ENCODE measurements around the gene LNP1. TPM values are rescaled to one million over a fixed set of nuclear protein-coding genes. Genes with fewer than 3 reads are reported as not detected.

The LNP1 gene
- total and polyA plus RNA-seq, 4 donors, result 1.1 to 4.7 (median 1.5) TPM

DNA sequence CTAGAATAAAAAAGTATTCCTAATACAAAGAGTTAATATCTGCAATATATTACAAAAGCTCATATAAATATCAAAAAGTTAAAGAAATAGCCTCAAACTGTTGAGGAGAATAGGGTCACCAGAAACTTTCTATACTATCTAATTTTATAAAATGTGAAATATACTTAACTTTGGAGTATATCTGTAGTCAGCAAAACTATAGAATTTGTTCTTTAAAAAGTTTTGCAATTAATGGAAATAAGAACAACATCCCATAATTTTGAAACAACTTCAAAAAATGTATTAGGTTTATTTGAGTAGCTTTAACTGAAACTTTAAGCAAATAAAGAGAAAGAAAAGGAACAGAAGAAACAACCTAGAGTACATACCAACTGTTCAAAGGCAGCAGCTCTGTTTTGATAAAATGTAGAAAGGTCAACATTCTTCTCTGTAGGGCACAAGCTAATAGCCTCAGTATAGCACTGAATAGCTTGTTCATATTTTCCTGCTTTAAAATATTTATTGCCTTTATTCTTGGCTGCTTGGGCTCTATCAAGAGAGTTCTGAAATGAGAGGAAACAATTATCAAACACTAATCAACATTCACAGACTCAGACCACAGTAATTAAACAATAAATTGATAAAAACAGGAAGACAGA, 14.8 kb upstream of the LNP1 start:
- H3K36me3 ChIP-seq (ENCODE audit: control insufficient read depth in 4 of 4, insufficient read depth in 3 of 4, low read depth in 1 of 4, low read length in 3 of 4), result peaks cover 6 to 24% (median 16%) of the 10 kb centered on the region in 4 donors
- no peak for DNase-seq (ENCODE audit: low spot score)
- H3K4me1 ChIP-seq (ENCODE audit: control insufficient read depth in 4 of 4, insufficient read depth in 4 of 4, low read length in 3 of 4), result peaks cover 5 to 22% (median 11%) of the 10 kb centered on the region in 4 donors
- H3K27ac ChIP-seq (ENCODE audit: low read depth in 1 of 2, low read length in 2 of 2), result no peak overlapping the region
- TF ChIP-seq JUND (IDR thresholded peaks at IDR 0.05), result no peak
- TF ChIP-seq FOXA1 (IDR thresholded peaks at IDR 0.05), result no peak
- TF ChIP-seq YY1 (IDR thresholded peaks at IDR 0.05), result no peak
- TF ChIP-seq, protein P1, sequence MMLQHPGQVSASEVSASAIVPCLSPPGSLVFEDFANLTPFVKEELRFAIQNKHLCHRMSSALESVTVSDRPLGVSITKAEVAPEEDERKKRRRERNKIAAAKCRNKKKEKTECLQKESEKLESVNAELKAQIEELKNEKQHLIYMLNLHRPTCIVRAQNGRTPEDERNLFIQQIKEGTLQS (IDR thresholded peaks at IDR 0.05), result no peak
- TF ChIP-seq RXRA (IDR thresholded peaks at IDR 0.05), result peak; percentile 13 to 24
- no peak for TF ChIP-seq FOXA2 (IDR thresholded peaks at IDR 0.05)
- TF ChIP-seq SP1 (IDR thresholded peaks at IDR 0.05), result peak; percentile 33
- no peak for TF ChIP-seq HNF4A (conservative IDR thresholded peaks at IDR 0.05)
- no peak for TF ChIP-seq GABPA (IDR thresholded peaks at IDR 0.05 in 1 of 2, conservative IDR thresholded peaks at IDR 0.05 in 1 of 2)
- peak; percentile 64 for TF ChIP-seq NR2F2 (IDR thresholded peaks at IDR 0.05)
- TF ChIP-seq HNF4G (IDR thresholded peaks at IDR 0.05), result no peak
- no peak overlapping the region for H3K9ac ChIP-seq (ENCODE audit: low read depth in 1 of 2, low read length in 2 of 2)
- H3K9me3 ChIP-seq (ENCODE audit: control insufficient read depth in 4 of 4, low read length in 3 of 4), result no peaks in the 10 kb centered on the region
- no peaks in the 10 kb centered on the region for H3K27me3 ChIP-seq (ENCODE audit: control insufficient read depth in 4 of 4, insufficient read depth in 4 of 4, low read length in 3 of 4)
- H3K4me3 ChIP-seq (ENCODE audit: low read depth in 1 of 3, low read length in 3 of 3), result no peak overlapping the region

GRCh38 chr3:100389025-100389424, 12.3 kb upstream of the LNP1 start:
- WGBS, result 99% methylated on average over 1 of the region's 1 CpG
- Histone ChIP-seq H3K27ac (ENCODE audit: low read depth in 1 of 2, low read length in 2 of 2) (no peak overlapping the region), H3K9ac (ENCODE audit: low read depth in 1 of 2, low read length in 2 of 2) (no peak overlapping the region), H3K9me3 (ENCODE audit: control insufficient read depth in 4 of 4, low read length in 3 of 4) (no peaks in the 10 kb centered on the region), H3K4me3 (ENCODE audit: low read depth in 1 of 3, low read length in 3 of 3) (no peak overlapping the region), H3K4me1 (ENCODE audit: control insufficient read depth in 4 of 4, insufficient read depth in 4 of 4, low read length in 3 of 4) (peaks cover 5 to 27% (median 16%) of the 10 kb centered on the region in 4 donors), H3K27me3 (ENCODE audit: control insufficient read depth in 4 of 4, insufficient read depth in 4 of 4, low read length in 3 of 4) (no peaks in the 10 kb centered on the region), H3K36me3 (ENCODE audit: control insufficient read depth in 4 of 4, insufficient read depth in 3 of 4, low read depth in 1 of 4, low read length in 3 of 4) (peaks cover 5 to 12% (median 7%) of the 10 kb centered on the region in 4 donors)
- DNase-seq (ENCODE audit: low spot score), result no peak
- no peak for TF ChIP-seq EGR1 (IDR thresholded peaks at IDR 0.05; ENCODE audit: low read depth in 2 of 2)
- TF ChIP-seq NR2F2 (IDR thresholded peaks at IDR 0.05), result no peak
- no peak for TF ChIP-seq JUND (IDR thresholded peaks at IDR 0.05)
- no peak for TF ChIP-seq RXRA (IDR thresholded peaks at IDR 0.05)
- TF ChIP-seq, protein P2, sequence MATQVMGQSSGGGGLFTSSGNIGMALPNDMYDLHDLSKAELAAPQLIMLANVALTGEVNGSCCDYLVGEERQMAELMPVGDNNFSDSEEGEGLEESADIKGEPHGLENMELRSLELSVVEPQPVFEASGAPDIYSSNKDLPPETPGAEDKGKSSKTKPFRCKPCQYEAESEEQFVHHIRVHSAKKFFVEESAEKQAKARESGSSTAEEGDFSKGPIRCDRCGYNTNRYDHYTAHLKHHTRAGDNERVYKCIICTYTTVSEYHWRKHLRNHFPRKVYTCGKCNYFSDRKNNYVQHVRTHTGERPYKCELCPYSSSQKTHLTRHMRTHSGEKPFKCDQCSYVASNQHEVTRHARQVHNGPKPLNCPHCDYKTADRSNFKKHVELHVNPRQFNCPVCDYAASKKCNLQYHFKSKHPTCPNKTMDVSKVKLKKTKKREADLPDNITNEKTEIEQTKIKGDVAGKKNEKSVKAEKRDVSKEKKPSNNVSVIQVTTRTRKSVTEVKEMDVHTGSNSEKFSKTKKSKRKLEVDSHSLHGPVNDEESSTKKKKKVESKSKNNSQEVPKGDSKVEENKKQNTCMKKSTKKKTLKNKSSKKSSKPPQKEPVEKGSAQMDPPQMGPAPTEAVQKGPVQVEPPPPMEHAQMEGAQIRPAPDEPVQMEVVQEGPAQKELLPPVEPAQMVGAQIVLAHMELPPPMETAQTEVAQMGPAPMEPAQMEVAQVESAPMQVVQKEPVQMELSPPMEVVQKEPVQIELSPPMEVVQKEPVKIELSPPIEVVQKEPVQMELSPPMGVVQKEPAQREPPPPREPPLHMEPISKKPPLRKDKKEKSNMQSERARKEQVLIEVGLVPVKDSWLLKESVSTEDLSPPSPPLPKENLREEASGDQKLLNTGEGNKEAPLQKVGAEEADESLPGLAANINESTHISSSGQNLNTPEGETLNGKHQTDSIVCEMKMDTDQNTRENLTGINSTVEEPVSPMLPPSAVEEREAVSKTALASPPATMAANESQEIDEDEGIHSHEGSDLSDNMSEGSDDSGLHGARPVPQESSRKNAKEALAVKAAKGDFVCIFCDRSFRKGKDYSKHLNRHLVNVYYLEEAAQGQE (IDR thresholded peaks at IDR 0.05), result no peak
- TF ChIP-seq, protein P3, sequence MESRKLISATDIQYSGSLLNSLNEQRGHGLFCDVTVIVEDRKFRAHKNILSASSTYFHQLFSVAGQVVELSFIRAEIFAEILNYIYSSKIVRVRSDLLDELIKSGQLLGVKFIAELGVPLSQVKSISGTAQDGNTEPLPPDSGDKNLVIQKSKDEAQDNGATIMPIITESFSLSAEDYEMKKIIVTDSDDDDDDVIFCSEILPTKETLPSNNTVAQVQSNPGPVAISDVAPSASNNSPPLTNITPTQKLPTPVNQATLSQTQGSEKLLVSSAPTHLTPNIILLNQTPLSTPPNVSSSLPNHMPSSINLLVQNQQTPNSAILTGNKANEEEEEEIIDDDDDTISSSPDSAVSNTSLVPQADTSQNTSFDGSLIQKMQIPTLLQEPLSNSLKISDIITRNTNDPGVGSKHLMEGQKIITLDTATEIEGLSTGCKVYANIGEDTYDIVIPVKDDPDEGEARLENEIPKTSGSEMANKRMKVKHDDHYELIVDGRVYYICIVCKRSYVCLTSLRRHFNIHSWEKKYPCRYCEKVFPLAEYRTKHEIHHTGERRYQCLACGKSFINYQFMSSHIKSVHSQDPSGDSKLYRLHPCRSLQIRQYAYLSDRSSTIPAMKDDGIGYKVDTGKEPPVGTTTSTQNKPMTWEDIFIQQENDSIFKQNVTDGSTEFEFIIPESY (IDR thresholded peaks at IDR 0.05), result no peak
- TF ChIP-seq, protein P1 (IDR thresholded peaks at IDR 0.05), result no peak
- TF ChIP-seq TAF1 (conservative IDR thresholded peaks at IDR 0.05), result no peak
- TF ChIP-seq FOXA1 (IDR thresholded peaks at IDR 0.05), result no peak
- TF ChIP-seq YY1 (IDR thresholded peaks at IDR 0.05), result no peak
- no peak for TF ChIP-seq HNF4A (conservative IDR thresholded peaks at IDR 0.05)
- TF ChIP-seq, protein P4, sequence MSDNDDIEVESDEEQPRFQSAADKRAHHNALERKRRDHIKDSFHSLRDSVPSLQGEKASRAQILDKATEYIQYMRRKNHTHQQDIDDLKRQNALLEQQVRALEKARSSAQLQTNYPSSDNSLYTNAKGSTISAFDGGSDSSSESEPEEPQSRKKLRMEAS (IDR thresholded peaks at IDR 0.05), result no peak
- TF ChIP-seq, protein P5, sequence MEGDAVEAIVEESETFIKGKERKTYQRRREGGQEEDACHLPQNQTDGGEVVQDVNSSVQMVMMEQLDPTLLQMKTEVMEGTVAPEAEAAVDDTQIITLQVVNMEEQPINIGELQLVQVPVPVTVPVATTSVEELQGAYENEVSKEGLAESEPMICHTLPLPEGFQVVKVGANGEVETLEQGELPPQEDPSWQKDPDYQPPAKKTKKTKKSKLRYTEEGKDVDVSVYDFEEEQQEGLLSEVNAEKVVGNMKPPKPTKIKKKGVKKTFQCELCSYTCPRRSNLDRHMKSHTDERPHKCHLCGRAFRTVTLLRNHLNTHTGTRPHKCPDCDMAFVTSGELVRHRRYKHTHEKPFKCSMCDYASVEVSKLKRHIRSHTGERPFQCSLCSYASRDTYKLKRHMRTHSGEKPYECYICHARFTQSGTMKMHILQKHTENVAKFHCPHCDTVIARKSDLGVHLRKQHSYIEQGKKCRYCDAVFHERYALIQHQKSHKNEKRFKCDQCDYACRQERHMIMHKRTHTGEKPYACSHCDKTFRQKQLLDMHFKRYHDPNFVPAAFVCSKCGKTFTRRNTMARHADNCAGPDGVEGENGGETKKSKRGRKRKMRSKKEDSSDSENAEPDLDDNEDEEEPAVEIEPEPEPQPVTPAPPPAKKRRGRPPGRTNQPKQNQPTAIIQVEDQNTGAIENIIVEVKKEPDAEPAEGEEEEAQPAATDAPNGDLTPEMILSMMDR (IDR thresholded peaks at IDR 0.05; ENCODE audit: low read depth, low read length, missing input control), result no peak
- no peak for TF ChIP-seq GABPA (IDR thresholded peaks at IDR 0.05 in 1 of 2, conservative IDR thresholded peaks at IDR 0.05 in 1 of 2)
- no peak for TF ChIP-seq FOXA2 (IDR thresholded peaks at IDR 0.05)
- no peak for TF ChIP-seq RAD21 (IDR thresholded peaks at IDR 0.05)
- TF ChIP-seq HNF4G (IDR thresholded peaks at IDR 0.05), result no peak
- TF ChIP-seq SP1 (IDR thresholded peaks at IDR 0.05), result no peak
